Stimulated activated effector memory CD8-positive, alpha-beta T cell treated with anti-CD3 and anti-CD28 coated beads, Interleukin-12 subunit alpha, Interleukin-12 subunit beta, amount 100 ng/mL, for 72 hours (primary cell): ENCODE measurements around the gene MECR.
"Not testable (repeated sequence)": the region's sequence is repeated elsewhere in the genome, so short reads cannot be mapped to it uniquely, and the experiment has no call there.

Experiments used
- ATAC-seq: fragments of 150-1000 bp; cut with Tn5 transposase; 2 replicates; pipeline ENCODE4 v1.10.0; 2021
- DNase-seq, 2 donors: peaks; one replicate each; pipeline ENCODE4 v3.0.0; 2021 to 2022; ENCODE audit warnings: low spot score in 2 of 2
- H3K27ac Mint-ChIP-seq: one replicate; pipeline ENCODE4 v1.8.0; 2022; ENCODE audit warnings: mild to moderate bottlenecking, mixed read lengths
- H3K36me3 Mint-ChIP-seq: one replicate; pipeline ENCODE4 v1.8.0; 2022; ENCODE audit warnings: mild to moderate bottlenecking, mixed read lengths
- H3K4me1 Mint-ChIP-seq: one replicate; pipeline ENCODE4 v1.8.0; 2022; ENCODE audit warnings: mixed read lengths
- H3K4me3 Mint-ChIP-seq: one replicate; pipeline ENCODE4 v1.8.0; 2022; ENCODE audit warnings: mild to moderate bottlenecking, mixed read lengths
- H3K9me3 Mint-ChIP-seq: one replicate; pipeline ENCODE4 v1.8.0; 2022; ENCODE audit warnings: mixed read lengths

MECR gene

DNA sequence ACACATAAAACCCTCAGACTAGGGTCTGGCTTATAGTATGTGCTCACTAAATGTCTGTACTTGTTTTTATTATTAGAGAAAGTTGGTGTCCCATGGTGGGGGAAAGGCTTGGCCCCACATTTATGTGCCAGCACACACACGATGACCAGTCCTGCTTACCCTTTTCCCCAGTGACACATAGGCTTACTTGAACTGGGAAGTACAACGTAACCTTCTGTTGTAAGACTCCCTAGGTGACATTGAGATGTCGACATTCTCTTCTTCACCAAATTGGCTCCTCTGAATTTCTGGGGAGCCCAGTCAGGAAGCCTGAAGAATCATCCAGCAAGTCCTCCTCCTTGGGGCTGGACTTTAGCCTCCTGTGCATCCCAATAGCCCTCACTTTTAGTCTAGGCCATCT lies 1.7 kb upstream of the MECR start:
- peaks cover 37% of the 10 kb centered on the region for H3K4me1 Mint-ChIP-seq
- ATAC-seq (no peak), DNase-seq (no peak)
- peaks cover 18% of the 10 kb centered on the region for H3K36me3 Mint-ChIP-seq
- H3K4me3 Mint-ChIP-seq, result no peak overlapping the region
- H3K27ac Mint-ChIP-seq, result no peak overlapping the region
- no peaks in the 10 kb centered on the region for H3K9me3 Mint-ChIP-seq

DNA sequence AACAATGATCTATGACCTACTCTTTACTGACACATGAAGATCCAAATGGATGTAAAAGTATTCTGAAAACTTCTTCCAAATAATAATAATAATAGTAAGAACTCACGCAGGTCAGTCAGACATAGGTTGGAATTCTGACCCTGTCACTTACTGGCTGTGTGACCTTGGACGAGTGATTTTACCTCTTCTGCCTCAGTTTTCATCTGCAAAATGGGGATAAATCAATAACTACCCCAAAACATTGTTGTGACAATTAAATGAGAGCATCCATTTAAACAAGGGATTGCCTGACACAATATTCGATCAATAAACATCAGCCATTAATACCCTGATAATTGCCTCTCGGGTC lies 556 bp downstream of the MECR start:
- Mint-ChIP-seq H3K9me3 (no peaks in the 10 kb centered on the region), H3K4me1 (peaks cover 20% of the 10 kb centered on the region), H3K36me3 (peaks cover 10% of the 10 kb centered on the region), H3K27ac (peak overlapping the region; percentile 96), H3K4me3 (peak overlapping the region; percentile 98)
- ATAC-seq, result no peak
- no peak for DNase-seq

DNA sequence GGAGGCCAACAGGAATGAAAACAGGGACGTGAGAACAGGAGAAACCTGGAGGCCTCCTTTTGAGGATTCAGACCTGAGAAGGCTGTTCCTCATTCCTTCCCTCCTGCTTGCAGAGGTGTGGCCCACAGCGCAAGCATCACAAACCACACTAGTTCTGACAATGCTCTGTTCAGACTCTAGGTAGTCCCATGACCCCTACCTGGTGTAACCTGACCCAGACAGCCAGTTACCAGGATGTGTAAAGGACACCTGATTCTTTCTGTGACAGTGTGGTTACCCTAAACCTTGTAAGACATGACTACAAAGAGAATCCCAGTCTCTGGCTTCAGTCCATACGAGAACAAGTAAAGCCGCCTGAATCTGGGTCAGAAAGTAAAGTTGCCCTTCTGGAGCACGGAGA lies 3.2 kb downstream of the MECR start:
- Mint-ChIP-seq H3K36me3 (peaks cover 10% of the 10 kb centered on the region), H3K27ac (no peak overlapping the region), H3K4me1 (peaks cover 20% of the 10 kb centered on the region), H3K4me3 (no peak overlapping the region), H3K9me3 (no peaks in the 10 kb centered on the region)
- ATAC-seq (no peak), DNase-seq (no peak)

DNA sequence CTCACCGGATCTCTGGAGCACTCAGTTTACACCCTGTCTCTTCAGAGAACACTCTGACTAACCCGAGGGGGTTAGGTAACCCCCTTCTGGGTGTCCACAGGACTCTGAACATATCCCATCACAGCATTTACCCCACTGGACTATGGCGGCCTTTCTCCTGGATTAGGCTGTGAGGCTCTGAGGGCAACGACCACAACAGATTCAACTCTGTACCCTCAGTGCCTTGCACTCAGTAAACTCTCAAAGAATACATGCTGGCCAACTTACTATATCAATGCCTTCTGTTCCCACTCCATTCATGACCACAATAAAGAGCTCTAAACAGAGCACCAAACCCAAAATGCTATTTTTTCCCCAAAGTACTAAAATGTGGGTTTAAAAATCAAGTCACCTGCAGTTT lies 5.4 kb downstream of the MECR start:
- H3K27ac Mint-ChIP-seq, result no peak overlapping the region
- ATAC-seq (no peak), DNase-seq (no peak)
- no peaks in the 10 kb centered on the region for H3K9me3 Mint-ChIP-seq
- peaks cover 17% of the 10 kb centered on the region for H3K4me1 Mint-ChIP-seq
- H3K36me3 Mint-ChIP-seq, result peaks cover 1% of the 10 kb centered on the region
- H3K4me3 Mint-ChIP-seq, result no peak overlapping the region

DNA sequence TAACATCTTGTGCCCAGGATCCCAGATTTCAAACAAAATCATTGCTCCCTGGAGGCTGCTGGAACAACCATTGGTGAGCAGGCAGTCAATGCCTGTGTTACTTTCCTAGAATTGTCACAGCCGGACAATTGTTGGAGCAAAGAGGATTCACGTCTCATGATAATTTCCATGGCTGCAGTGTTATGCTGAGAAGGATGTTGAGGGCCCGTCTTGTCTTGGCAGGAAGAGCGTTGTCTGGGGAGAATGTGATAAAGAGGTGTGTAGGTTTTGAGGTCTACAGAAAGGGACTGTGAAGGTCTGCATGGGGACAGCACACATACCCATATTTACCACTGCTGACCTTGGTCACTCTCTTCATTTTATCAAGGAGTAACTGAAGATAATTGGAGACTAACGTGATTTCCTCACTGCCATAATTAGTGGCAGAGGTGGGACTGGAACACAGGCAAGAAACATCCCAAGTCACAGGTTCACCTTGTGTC lies 6.3 kb downstream of the MECR start:
- Mint-ChIP-seq H3K4me1 (peaks cover 9% of the 10 kb centered on the region), H3K36me3 (no peaks in the 10 kb centered on the region), H3K9me3 (no peaks in the 10 kb centered on the region), H3K4me3 (no peak overlapping the region), H3K27ac (no peak overlapping the region)
- ATAC-seq (no peak), DNase-seq (no peak)

DNA sequence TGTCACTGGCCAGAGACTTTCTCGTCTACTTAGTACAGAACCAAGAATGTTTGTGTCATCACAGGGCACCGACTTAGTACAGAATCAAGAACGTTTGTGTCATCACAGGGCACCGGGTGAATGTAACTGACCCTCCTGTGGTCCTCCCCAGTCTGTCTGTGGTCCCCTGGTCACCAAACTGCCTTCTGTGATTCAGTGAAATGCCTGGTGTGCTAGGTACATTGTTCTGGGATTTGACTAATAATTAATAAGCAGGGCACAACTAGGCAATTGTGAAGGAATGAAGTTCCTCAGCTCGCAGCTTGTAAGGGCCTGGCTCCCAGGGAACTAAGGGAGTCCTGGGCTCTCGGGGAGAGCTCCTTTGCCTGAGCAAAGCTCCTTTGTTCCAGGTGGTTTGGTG lies 7.2 kb downstream of the MECR start:
- H3K27ac Mint-ChIP-seq, result no peak overlapping the region
- DNase-seq, result no peak
- H3K9me3 Mint-ChIP-seq, result no peaks in the 10 kb centered on the region
- peaks cover 9% of the 10 kb centered on the region for H3K4me1 Mint-ChIP-seq
- no peak overlapping the region for H3K4me3 Mint-ChIP-seq
- H3K36me3 Mint-ChIP-seq, result no peaks in the 10 kb centered on the region
- ATAC-seq, result no peak

DNA sequence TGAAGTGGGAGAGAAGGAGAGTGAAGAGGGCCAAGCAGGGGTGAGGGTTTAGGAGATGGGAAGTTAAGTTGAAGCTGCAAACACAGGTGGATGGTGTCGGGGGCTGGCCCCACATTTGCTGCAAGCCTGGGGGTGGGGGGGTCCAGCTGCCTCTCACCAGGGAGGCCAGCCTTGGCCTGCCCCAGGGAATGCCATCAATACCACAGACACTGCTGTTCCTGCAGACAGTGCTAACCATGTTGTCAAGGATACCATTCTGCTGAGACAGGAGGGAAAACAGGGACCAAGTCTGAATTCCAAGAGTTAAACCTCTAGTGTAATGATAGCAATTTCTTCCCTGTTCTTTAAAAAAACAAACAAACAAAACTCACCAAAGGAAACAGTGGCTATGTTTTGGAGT lies 8.0 kb downstream of the MECR start:
- Mint-ChIP-seq H3K27ac (no peak overlapping the region), H3K36me3 (no peaks in the 10 kb centered on the region), H3K9me3 (no peaks in the 10 kb centered on the region), H3K4me1 (peaks cover 9% of the 10 kb centered on the region), H3K4me3 (no peak overlapping the region)
- DNase-seq (no peak), ATAC-seq (no peak)

DNA sequence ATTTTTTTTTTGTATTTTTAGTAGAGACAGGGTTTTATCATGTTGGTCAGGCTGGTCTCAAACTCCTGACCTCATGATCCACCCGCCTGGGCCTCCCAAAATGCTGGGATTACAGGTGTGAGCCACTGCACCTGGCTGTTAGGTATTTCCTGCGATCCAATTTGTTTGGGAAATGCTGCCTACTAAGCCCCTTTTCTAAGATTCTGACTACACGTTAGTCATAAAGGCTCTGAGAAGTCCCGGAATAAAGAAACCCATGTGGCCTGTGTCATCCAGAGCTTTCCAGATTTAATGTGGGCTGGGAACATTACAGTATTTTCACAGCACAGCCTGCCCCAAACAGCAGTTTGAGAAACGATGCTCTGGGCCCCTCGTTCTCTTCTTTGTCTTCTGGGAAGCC lies 8.5 kb downstream of the MECR start:
- not testable (repeated sequence) for H3K9me3 Mint-ChIP-seq, DNase-seq, ATAC-seq, H3K36me3 Mint-ChIP-seq, H3K4me3 Mint-ChIP-seq, H3K4me1 Mint-ChIP-seq, H3K27ac Mint-ChIP-seq

DNA sequence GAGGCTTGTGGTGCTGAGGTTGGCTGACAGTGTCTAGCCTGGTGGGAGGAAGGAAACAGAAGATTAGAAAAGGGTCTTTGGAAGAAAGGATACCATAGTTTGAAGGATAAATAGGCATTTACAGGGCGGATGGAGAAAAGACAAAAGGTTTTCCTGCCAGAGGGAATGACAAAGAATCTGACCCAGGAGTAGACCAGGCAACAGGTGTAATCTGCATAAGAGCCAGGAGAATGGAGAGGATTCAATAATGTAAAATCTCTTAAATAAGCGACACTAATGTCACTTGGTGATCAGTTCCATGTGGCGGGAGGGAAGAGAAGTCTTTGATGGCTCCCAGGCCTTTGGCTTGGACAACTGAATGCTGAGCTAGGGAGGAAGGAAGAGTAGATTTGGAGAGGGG lies 9.4 kb downstream of the MECR start:
- Mint-ChIP-seq H3K4me3 (no peak overlapping the region), H3K27ac (no peak overlapping the region), H3K36me3 (no peaks in the 10 kb centered on the region), H3K4me1 (peaks cover 9% of the 10 kb centered on the region), H3K9me3 (no peaks in the 10 kb centered on the region)
- DNase-seq (no peak), ATAC-seq (no peak)

DNA sequence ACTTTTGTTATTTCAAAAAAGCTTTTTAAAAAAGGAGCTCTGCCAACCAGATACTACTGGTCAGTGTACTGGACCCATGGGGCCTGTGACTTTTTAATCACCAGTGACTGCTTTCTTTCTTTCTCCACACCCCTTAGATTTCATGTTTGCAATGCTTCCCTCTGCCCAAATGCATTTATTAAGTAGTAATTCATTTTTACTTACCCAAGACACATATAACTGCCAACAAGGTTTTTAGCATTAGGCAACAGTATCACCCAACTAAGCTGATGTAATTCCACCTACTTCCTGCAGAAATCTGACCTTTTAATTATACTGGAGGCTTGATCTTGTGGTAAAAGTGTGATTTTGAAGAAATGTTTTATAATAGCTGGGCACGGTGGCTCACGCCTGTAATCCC lies 12.5 kb downstream of the MECR start:
- Mint-ChIP-seq H3K36me3 (peaks cover 26% of the 10 kb centered on the region), H3K27ac (no peak overlapping the region), H3K9me3 (no peaks in the 10 kb centered on the region), H3K4me3 (no peak overlapping the region), H3K4me1 (peaks cover 9% of the 10 kb centered on the region)
- ATAC-seq, result no peak
- DNase-seq, result no peak

DNA sequence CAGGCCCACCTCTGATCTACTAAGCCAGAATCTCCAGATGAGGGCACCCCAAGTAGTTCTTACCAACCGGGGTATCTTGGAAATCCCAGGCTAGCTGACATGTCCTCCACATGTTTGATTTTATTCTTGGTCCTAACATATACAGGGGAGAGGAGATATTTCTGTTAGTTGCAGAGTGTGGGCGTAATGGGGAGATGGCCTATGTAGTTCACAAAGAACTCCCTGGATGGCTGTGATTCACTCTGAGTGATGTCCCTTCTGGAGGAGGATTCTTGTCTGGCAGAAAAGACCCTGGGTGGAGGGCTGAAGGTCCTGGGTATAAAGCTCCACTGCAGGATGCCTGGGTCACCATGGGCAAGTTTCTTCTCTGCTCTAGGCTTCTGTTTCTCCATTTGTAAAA lies 13.1 kb downstream of the MECR start:
- Mint-ChIP-seq H3K4me3 (no peak overlapping the region), H3K9me3 (no peaks in the 10 kb centered on the region), H3K36me3 (peaks cover 26% of the 10 kb centered on the region), H3K27ac (no peak overlapping the region), H3K4me1 (peaks cover 9% of the 10 kb centered on the region)
- ATAC-seq (no peak), DNase-seq (no peak)

DNA sequence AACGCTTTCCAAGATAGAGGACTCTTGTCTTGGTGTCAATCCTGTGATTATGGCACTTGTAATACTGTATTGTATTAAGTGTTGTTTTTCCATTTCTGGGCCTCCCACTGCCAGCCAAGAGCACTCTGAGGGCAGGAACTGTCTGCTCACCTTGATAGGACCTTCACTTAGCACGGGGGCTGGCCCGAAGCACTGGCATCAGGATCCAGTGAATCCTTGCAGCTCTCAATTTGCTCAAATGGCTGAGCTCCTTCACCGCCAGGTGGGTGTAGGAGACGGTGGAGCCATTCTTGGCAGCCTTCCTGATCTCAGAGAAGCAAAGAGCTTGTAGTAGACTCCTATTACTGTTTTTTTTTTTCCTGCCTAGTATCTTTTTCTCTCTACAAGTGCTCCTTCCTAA lies 17.7 kb downstream of the MECR start:
- H3K36me3 Mint-ChIP-seq, result peaks cover 48% of the 10 kb centered on the region
- ATAC-seq (no peak), DNase-seq (no peak)
- H3K4me1 Mint-ChIP-seq, result no peaks in the 10 kb centered on the region
- no peak overlapping the region for H3K4me3 Mint-ChIP-seq
- H3K27ac Mint-ChIP-seq, result no peak overlapping the region
- H3K9me3 Mint-ChIP-seq, result no peaks in the 10 kb centered on the region

DNA sequence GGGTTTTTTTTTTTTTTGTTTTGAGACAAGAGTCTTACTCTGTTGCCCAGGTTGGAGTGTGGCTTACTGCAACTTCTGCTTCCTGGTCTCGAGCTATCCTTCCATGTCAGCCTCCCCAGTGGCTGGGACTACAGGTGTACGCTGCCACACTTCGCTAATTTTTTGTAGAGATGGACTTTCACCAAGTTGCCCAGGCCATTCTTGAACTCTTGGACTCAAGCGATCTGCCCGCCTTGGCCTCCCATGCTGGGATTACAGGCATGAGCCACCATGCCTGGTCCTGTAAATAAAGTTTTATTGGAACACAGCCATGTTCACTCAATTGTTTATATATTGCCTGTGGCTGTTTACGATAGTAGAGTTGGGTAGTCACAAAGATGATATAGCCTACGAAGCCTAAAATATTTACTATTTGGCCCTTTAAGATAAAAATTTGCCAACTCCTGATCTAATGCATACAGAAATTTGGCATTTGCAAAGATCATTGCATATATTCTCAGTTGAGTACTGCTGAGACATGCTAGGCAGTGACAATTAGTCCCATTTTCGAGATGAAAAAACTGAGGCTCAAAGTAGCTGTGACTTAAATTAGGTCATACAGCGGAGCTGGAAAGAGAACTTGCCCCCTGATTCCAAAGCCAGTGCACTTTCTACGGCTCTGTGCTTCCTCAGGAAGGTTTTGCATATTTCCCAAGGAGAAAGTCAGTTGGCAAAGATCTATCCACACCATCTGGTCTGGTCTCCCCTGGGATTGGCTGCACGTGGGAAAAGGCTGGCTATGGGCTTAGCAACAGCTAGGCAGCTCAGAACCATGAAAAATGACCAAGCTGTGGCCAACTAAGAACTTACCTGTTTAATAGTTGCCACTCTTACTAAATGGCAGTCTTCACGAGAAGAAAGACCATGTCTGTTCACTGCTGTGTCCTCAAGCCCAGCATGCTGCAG lies 19.4 kb downstream of the MECR start:
- no peak overlapping the region for H3K4me3 Mint-ChIP-seq
- no peak for ATAC-seq
- H3K9me3 Mint-ChIP-seq, result no peaks in the 10 kb centered on the region
- no peak for DNase-seq
- peaks cover 55% of the 10 kb centered on the region for H3K36me3 Mint-ChIP-seq
- H3K27ac Mint-ChIP-seq, result peak overlapping the region; percentile 39
- H3K4me1 Mint-ChIP-seq, result no peaks in the 10 kb centered on the region

DNA sequence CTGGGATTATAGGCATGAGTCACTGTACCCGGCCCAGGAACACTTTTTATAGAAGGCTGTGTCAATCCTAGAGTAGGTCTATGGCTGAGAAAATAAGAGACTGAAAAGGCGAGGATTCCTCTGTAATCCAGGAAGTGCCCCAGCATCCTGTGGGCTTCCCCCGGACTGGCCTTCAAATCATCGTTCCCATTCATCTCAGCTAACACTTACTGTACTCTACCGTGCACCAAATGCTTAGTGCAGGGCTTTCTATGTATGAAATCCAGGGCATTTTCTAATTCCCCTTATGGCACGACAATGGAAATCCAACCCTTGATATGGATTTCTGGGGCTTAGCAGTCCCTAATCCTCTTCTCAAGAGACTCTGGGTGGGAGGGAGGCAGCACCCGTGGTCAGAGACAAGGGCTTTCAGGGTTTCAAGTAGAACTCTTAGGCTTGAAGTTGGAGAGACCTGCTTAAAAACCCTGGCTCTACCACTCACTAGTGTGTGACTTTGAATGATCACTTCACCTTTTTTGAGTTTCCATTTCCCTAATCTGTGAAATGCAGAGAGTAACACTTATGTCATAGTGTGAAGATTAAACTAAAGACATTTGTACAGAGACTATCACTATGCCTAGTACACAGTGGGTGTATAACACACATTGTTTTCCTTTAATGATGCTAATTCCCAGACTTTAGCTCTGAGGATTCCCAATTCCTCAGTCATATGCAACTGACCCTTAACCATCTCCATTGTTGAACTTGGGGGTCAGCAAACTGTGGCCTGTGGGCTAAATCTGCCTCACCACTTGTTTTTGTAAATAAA lies 20.3 kb downstream of the MECR start:
- ATAC-seq (peak; percentile 61), DNase-seq (no peak)
- H3K36me3 Mint-ChIP-seq, result peaks cover 52% of the 10 kb centered on the region
- no peaks in the 10 kb centered on the region for H3K9me3 Mint-ChIP-seq
- H3K27ac Mint-ChIP-seq, result peak overlapping the region; percentile 39
- H3K4me1 Mint-ChIP-seq, result no peaks in the 10 kb centered on the region
- H3K4me3 Mint-ChIP-seq, result no peak overlapping the region

DNA sequence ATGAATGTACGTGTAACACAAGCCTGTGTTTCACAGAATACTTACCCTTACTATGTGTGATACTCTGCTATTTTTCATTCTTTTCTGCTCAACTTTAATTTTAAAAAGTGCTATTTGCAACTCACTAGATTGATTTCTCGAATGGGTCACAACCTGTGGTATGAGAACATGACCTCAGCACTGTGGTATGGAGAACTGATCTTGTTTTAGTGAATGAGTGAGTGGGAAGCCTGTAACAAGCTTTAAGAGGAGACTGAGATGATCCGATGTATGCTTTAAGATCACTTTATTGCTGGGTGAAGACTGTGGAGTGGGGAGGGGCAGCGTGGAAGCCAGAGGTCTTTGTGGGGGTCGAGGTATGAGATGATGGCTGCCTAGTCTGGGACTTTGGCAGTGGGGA lies 21.6 kb downstream of the MECR start:
- H3K36me3 Mint-ChIP-seq, result peaks cover 43% of the 10 kb centered on the region
- H3K27ac Mint-ChIP-seq, result peak overlapping the region; percentile 7
- ATAC-seq, result no peak
- no peak overlapping the region for H3K4me3 Mint-ChIP-seq
- DNase-seq, result no peak
- no peaks in the 10 kb centered on the region for H3K9me3 Mint-ChIP-seq
- H3K4me1 Mint-ChIP-seq, result no peaks in the 10 kb centered on the region

DNA sequence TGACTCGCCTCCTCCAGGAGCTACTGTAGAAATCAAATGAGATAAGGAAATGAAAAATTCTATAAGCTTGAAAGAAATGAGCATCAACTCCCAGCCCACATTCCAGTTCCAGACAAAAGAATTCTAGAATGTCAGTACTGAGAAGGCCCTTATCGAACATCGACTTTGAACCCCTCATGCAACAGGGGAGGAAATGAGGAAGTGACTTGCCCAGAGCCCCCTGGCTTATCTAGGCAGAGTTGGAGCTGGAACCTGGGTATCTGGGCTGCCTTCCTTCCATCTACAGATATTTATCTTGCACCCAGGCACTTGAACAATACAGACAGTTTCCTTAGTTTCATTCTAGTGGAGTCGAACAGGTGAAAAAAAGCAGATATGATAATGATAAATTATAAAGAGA lies 22.3 kb downstream of the MECR start:
- H3K27ac Mint-ChIP-seq, result no peak overlapping the region
- no peak for DNase-seq
- no peak for ATAC-seq
- peaks cover 43% of the 10 kb centered on the region for H3K36me3 Mint-ChIP-seq
- H3K9me3 Mint-ChIP-seq, result no peaks in the 10 kb centered on the region
- H3K4me1 Mint-ChIP-seq, result no peaks in the 10 kb centered on the region
- no peak overlapping the region for H3K4me3 Mint-ChIP-seq
